HG03103 (cell line): ENCODE data around the gene ZNF507.

Experiments
- ATAC-seq: cut with Tn5 transposase; IDR thresholded peaks from one replicate; pipeline ENCODE4 v1.9.1; 2021; ENCODE audit warnings: low read depth; ENCODE audit not compliant: unreplicated experiment

Gene ZNF507

DNA sequence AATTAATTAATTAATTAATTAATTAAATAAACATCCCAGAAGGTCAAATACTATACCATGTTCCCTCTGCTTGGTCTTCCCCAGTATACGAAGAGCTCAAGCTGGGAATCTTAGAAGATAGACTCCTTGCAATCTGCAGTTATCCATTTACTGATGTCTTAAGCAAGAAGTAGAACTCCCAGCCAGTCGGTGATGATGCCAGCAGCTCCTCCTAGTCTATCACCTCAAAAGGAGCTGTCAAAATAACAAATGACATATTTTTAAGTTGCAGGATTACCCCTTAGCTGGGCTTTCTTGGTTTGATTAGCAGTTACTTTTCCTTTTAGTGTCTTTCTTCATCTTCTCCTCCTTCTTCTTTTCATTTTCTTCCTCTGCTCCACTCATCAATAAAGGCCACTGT lies 6.0 kb upstream of the ZNF507 start:
- no peak for ATAC-seq

DNA sequence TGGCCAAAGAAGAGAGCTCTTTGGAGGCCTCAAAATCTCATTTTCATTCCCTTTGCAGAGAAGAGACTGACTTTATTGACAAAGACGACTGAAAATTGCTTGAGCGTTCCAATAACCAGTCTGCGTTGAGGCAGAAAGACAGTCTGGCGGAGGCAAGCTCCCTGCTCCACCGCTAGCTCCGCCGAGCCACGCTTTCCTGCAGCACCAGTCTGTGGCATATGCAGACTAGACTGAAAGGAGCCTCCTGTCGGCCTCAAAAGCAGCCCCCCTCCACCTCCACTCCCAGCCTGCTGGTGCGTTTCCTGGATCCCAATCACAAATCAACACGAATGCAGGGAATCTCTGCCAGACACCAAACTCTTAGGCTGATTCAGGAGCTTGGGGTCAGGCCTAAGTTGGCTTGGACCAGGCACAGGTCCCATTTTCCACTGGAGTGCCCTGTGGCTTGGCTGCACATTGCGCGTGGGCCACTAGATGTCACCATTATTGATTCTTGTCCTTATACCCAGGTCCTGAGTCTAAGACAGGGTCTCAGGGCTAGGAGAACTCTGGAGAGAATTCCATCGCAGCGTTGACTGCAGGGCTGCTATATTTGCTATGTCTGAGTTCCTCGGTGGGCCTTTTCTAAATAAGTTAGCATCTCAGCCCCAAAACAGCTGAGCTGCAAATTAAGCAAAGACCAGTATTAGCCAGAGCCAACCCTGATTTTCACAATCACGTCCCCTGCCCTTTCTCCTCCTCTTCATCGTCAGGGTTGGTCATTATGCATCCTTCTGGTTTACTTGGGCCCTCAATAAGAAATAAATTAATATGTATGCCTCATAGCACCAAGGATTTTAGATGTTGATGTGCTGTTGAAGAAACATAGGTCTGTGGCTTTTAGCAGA lies 5.2 kb upstream of the ZNF507 start:
- no peak for ATAC-seq

DNA sequence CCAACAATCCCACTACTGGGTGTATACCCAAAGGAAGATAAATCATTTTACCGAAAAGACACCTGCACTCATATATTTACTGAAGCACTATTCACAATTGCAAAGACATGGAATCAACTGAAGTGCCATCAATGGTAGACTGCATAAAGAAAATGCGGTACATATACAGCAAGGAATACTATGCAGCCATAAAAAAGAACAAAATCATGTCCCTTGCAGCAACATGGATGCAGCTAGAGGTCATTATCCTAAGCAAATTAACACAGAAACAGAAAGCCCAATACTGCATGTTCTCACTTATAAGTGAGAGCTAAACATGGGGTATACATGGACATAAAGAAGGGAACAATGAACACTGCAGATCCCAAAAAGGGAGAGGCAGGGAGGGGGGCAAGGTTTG lies 2.7 kb upstream of the ZNF507 start:
- no peak for ATAC-seq

DNA sequence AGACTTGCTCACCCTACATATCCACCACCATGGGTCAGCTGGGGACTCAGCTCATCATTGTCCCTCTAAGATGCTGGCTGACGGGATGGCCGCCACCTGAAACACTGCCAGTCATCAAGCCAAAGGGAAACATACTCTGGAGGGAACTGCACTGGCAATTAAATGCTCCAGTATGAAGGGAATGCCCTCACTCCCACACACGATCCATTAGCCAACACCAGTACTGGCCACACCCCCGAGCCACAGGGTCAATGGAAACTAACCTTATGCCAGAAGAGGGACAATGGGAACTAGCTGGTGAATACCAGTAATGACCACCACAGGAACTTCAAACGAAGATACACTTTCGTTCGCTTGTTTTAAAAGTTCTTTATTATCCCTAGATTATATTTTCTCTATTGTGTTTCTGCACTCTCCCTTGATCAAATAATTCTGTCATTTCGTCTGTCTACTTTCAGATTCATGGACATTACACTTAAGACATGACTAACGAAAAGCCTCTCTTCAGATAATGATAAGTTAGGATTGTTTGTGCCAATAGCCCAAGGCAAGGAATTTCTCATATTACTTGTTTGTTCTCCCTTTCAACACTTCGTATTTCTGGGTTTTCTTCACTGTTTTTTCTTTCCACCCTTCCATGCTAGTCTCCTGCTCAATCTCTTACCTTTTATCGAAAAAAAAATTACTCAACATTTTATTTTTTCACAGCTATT lies 1.7 kb upstream of the ZNF507 start:
- no peak for ATAC-seq

DNA sequence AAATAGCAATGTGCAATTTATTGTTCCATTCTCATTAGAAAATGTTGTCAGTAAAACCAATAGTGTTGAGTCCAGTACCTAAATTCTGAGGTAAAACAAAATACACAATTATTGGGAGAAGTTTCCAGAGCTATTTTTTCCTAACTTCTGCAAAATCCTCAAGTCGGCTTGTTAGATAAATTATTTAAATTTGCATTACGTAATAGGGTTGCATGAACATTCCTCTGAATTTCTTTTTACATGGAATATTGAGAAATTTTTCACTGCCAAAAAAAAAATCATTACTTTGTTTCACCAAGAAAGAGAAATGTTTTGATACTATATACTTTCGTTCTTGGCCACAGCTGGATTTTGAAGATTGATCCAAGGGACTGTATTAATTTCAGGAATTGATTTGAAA lies 1.5 kb downstream of the ZNF507 start:
- no peak for ATAC-seq

DNA sequence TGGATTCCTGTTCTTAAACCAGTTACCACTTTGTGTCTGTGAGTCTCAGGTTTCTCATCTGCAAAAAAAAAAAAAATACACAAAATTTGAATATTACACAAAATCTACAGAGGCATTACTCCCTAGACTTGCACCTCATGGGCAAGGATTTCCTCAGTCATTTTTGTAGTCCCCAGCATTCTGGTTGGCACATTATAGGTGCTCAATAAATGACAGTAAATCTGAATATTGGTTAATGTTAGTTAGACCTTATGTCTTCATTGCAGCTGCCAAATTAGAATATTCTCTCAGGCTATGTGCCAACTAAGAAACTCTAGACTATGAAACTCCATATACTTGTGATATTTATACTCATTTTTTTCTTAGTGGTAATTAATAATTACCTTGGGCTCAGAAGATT lies 2.2 kb downstream of the ZNF507 start:
- ATAC-seq, result no peak

DNA sequence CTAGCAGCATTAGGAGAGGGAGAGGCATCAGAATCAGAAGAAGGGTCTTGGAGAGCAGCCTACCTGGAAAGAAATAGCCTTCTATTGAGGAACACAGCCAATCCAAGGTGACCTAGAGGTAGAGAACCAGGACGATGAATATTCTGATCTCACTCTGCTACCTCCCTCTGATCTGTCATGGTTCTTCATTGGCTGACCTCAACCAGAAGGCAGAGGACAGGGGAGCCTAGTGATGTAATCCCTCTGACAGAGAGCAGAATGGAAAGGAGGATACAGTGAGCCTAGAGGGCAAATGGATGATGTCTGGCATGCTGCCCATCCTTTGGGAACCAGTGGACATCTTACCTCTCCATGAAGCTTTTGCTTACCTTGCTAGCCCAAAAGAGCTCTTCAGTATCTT lies 3.6 kb downstream of the ZNF507 start:
- ATAC-seq, result no peak

DNA sequence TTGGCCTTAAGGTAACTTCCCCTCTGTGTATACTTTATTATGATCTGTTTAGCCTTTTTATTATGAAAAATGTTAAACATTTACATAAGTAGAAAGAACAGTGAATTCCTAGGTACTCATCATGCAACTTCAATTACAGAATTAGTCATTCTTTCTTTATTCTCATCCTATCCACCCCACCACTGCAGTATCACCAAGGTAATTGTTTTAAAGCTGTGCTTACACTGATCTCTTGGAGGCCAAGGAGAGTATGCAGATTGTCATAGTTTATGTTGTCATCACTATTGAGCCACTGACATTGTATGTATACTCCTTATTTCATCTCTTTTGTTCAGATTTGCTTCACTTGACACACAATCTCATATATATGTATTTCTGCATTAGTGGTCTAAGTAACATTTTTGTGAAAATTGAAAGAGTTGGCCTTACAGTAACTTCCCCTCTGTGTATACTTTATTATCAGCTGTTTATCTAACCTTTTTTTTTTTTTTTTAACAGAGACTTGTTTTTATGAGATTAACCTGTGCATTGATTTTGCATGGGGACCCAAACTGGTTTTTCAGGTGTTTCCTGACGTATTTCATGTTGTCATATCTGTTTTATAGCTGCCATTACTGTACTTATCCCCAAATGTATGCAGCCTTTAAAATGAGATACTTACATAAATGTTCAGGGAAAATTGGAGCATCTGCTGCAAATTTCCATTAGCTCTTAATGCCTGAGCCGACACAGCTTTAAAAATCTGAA lies 4.5 kb downstream of the ZNF507 start:
- no peak for ATAC-seq

DNA sequence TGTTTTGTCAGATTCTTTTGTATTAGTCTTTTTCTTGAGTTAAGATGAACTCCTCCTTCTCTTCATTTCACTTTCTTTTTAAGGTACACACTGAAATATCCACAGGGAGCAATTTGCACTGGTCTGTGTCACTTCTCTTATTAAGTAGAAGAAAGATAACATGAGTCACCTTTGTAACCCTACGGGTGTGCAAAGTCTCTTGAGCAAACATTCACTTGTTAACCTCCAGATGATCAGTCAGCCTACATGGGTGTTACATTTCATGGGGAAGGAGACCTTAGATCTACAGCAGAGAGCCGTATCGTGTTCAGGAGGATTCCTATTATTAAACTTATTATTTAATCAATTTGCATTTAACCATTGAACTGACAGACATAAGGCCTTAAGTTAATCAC lies 5.1 kb downstream of the ZNF507 start:
- no peak for ATAC-seq

DNA sequence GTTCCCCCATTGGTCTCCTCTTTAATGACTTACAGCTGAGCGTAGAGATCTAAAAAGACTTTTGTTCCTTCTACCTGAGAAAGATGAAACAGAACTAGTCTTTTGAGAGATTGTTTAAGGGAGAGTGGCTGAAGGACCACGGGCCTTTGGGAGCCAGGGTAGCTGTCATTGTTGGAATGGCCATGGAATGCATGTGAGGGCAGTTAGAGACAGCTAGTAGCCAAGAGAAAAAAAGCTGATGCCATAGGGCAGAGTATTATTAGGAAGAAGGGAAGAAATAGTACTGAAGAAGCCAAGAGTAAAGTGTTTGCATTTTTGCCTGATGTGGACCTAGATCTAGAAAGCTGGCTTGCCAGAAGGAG lies 5.6 kb downstream of the ZNF507 start:
- ATAC-seq, result no peak

DNA sequence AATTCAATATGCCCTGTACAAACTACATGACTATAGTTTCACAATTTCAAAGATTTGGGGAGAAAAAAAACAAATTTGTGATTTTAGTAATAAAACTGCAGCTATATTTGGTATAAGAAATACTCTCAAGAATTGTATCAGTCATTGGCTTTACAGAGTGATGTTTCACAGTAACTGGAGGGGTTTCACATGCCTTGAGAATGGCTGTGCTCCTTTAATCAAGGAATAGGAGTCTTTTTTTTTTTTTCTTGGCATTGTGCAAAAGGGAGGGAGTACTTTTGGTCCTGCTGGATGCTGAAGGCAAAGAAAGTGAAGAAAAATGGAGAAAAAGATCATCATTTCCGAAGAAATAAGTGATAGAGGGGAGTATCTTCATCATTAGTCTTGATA lies 6.8 kb downstream of the ZNF507 start:
- ATAC-seq, result no peak

DNA sequence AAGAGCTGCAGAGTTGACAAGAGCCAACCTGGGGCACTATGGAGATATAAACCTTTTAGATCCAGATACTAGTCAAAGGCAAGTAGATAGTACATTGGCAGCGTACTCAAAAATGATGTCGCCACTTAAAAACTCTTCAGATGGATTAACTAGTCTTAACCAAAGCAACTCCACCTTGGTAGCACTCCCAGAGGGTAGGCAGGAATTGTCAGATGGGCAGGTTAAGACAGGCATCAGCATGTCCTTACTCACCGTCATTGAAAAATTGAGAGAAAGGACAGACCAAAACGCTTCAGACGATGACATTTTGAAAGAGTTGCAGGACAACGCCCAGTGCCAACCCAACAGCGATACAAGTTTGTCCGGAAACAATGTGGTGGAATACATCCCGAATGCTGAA lies 8.9 kb downstream of the ZNF507 start:
- ATAC-seq, result no peak

DNA sequence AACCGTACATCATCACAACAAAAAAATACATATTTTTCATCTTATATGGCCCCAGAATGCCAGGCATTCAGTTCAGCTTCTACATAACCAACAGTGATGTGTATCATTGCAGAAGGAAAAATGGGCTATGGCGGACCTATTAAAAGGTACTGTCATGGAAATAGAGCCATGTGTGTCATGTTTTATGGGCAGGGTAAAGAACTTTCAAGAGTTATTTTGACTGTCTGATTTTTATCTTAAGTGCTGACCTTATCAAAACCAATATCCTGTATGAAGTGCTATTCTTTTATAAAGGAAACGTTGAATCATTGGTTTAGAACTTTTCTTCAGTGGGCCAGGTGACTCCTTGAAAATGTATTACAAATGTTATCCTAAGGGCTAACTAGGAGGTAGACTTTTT lies 9.9 kb downstream of the ZNF507 start:
- ATAC-seq, result no peak

DNA sequence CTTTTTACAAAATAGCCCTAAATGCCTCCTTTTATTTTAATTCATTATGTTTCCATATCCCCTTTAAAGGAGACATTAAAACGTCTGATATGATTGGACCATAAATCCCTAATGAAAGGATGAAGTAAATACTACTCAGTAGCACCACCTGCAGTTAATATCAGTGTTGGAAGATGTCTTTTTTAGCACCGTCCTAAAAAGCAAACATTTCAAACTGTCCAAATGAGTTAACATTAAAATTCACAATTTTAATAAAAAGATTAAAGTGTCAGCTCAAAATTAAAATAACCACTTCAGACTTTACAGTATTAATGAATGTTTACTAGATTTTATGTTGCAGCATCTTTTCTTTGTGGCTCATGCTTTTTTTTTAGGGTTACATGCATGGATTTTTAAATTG lies 12.3 kb downstream of the ZNF507 start:
- no peak for ATAC-seq

DNA sequence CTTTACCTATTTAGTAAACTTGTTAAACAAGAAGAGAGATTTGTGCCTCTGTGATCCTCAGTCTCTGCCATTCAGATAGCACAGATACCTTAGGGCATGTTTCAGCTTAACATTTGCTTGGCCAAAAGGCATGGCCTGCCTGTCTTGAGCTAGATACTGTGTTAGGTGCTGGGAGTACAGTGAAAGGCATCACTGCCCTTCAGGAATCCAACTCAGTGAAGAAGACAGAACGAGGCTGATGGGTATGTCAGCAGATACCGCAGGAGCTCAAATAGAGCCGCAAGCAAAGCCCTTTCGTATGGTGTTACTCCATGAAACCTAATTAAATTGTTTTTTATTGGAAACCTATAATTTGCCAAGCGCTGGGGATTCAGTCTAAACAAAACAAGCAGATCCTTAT lies 12.9 kb downstream of the ZNF507 start:
- no peak for ATAC-seq

DNA sequence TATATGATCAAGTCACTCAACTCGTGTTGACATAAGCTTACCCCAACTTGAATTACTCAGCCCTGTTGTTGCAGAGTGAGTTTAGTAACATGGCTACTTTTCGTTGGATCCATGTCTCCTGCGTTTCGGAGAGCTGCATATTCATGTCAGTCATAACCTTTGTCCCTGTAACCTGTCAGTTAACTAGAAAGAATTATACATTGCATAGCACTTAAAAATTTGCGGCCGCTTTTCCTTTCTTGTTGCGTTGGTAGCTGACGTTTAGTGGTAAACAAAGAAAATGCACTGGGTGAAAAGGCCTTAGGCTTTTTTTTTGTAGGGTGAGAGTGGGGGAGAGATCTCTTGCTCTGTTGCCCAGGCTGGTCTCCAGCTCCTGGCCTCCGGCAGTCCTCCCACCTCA lies 14.2 kb downstream of the ZNF507 start:
- ATAC-seq, result no peak

DNA sequence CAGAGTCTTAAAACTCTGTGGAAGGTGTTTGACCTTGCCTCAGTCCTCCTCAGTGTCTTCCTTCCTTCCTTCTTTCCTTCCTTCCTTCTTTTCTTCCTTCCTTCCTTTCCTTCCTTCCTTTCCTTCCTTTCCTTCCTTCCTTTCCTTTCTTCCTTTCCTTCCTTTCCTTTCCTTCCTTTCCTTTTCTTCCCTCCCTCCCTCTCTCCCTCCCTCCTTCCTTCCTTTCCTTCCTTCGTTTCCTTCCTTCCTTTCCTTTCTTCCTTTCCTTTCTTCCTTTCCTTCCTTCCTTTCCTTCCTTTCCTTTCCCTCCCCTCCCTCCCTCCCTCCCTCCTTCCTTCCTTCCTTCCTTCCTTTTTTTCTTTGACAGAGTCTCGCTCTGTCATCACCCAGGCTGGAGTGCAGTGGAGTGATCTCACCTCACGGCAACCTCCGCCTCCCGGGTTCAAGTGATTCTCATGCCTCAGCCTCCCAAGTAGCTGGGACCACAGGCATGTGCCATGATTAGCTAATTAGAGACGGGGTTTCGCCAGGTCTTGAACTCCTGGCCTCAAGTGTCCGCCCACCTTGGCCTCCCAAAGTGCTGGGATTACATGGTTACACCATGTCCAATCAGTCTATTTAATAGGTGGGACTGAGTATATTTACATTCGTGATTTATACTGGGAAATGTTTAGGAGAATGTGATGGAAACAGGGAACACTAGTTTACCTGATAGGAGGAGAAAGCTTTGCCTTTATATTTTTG lies 16.3 kb downstream of the ZNF507 start:
- ATAC-seq, result no peak

DNA sequence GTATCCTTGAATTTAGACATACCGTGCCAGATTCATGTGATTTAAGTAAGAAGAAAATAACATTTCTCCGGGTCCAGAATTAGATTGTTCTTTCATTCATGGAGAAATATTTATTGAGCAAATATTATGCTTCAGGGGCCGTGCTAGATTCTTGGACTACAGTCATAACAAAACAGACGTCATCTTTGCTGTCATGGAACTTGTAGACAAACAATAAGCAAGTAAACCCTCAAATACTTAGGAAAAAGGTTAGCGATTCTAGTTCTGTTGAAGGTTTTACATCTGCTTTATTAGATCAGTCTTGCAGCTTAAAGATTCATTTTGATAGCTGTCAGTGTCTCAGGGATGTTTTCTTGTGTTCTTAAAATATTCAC lies 16.9 kb downstream of the ZNF507 start:
- no peak for ATAC-seq

DNA sequence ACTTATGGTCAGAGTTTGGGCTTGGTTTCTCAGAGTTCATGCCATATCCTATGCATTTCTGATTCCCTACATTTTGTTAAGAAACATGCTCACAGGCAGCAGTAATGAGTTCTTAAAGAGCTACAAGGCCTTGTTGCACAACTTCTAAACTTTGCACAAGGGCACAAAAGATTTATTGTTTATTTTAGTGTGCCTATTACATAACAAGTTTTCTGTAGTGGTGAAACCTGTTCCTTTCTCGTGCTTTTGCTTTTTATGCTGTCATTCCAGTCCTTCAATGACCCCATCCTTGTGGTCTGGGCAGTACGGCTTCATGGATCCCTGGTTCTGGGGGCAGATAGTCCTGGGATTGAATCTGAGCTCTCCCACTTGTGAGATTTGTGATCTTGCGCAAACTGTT lies 17.8 kb downstream of the ZNF507 start:
- no peak for ATAC-seq

DNA sequence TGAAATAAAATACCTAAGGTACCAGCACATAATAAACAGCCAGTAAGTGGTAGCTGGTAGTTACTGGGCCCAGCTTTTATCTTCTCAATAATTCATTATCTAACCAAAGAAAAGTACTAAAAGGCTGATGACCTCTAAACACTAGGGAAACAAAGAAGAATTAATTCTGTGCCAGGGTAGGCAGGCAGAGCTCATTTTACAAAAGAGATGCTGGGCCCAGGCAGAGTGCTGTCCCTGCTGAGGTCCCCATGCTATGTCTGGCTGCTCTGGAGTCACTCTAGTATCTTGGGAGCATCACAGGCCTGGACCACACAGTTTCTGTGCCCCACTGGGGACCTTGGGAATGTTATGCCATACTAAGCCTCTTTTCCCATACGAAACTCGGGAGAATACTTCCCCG lies 18.2 kb downstream of the ZNF507 start:
- no peak for ATAC-seq

DNA sequence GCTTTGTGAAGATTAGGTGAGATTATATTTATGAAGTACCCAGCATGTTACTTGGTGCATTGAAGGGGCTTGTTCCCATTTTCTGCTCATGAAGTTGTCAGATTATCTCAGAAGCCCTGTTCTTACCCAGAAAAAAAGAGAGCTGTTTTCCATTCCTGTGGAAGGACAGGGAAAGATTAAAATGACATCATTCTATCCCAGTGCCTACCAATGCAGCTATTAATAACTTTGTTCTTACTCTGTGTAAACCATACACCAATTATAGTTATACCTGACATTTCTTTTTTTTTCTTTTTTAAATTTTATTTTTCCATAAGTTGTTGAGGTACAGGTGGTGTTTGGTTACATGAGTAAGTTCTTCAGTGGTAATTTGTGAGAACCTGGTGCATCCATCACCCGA lies 18.6 kb downstream of the ZNF507 start:
- no peak for ATAC-seq
